Measurements from ENCODE around the gene VSX1. TPM values are rescaled to one million over a fixed set of nuclear protein-coding genes. Genes with fewer than 3 reads are reported as not detected.

The VSX1 gene
- polyA plus RNA-seq, 1 of the 3 experiments (the other 2 are of a cell fraction): not detected

DNA sequence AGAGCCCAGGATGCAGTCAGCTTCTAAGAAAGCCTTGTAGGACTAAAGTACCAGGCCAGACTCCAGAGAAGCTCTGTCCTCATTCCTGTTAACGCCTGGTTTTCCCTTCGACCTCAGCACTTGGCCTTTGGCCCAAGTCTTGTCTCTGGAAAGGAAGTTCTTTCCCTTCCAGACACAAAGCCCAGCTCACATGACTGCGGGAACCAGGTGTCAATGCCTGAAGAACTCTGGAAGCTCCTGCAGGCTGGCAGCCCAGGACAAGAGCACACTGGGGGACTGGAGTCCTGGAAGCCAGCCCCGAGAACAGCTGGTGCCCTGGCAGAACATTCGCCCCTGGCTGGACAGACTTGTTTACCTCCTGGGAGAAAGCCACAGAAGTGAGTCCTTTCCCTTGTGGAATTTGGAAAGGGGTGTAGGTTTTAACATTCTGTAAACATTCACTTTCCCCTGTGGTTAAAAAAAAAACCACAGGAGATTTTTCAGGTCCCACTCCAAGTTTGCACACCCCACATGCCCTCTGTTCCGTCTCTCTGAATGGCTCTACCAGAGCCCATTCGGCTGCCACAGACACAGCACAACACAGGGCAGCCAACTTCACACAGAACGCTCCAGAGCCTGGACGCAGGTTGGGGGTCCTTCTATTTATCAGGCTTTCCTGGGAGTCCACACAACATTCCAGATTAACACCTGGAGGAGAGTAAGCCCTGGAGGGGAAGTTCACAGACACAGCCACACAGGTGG, 42.1 kb downstream of the VSX1 start:
- Histone ChIP-seq H3K79me2 (ENCODE audit: insufficient read depth) (no peaks in the 10 kb centered on the region), H2AFZ (ENCODE audit: low read depth) (no peak overlapping the region), H3K9me2 (no peaks in the 10 kb centered on the region), H3K27me3 (ENCODE audit: insufficient read depth) (no peaks in the 10 kb centered on the region), H3K4me1 (ENCODE audit: control insufficient read depth in 1 of 2, insufficient read depth in 2 of 2, low read depth in 1 of 2, low read length in 1 of 2) (peaks cover 0 to 9% of the 10 kb centered on the region in 2 experiments; a peak in 1 of 4 replicates), H3K4me3 (ENCODE audit: low read depth in 2 of 2, low read length in 1 of 2) (no peak overlapping the region), H4K20me1 (ENCODE audit: insufficient read depth) (no peaks in the 10 kb centered on the region), H3K27ac (ENCODE audit: low read depth in 2 of 2, low read length in 1 of 2) (no peak overlapping the region), H3K36me3 (replicated peaks in 1 of 2; ENCODE audit: control insufficient read depth in 1 of 2, insufficient read depth in 2 of 2, low read length in 1 of 2) (no peaks in the 10 kb centered on the region), H3K4me2 (no peak overlapping the region), H3K9me3 (no peaks in the 10 kb centered on the region), H3K9ac (no peak overlapping the region), H3F3A (replicated peaks; ENCODE audit: insufficient read depth) (no peaks in the 10 kb centered on the region)
- no peak for DNase-seq
- ChIA-PET POLR2A (no interaction called here), CTCF (no interaction called here)
- no peak for TF ChIP-seq RFX5 (IDR thresholded peaks at IDR 0.05; ENCODE audit: low read length)
- TF ChIP-seq, protein P1, sequence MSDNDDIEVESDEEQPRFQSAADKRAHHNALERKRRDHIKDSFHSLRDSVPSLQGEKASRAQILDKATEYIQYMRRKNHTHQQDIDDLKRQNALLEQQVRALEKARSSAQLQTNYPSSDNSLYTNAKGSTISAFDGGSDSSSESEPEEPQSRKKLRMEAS (IDR thresholded peaks at IDR 0.05; ENCODE audit: low read depth): no peak
- TF ChIP-seq POLR2AphosphoS5 (IDR thresholded peaks at IDR 0.05; ENCODE audit: low read depth, low read length): no peak
- no peak for TF ChIP-seq TAF1 (IDR thresholded peaks at IDR 0.05; ENCODE audit: borderline replicate concordance, low read depth, low read length)
- WGBS (ENCODE audit: low lambda C conversion rate): 61% methylated on average over 7 of the region's 9 CpGs

DNA sequence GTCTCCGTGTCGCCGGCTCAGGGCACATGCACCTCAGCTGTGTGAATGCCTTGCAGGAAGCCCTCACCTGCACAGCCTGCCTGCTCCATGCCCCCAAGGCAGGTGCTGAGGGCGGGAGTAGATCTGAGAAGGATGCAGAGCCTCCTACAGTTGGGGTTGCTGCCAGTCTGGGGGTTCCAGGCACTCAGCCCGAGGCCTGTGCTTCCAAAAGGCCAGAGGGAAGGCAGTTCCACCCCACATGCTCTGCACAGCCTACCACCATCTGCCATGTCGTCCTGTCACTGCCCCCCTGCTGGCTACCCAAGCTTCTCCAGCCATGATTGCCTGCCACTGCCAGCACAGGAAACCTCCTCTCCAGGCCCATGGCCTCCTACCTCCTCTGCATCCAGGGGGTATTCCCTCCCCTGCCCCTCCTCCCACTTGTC, 43.3 kb downstream of the VSX1 start:
- ChIA-PET POLR2A (no interaction called here), CTCF (no interaction called here)
- no peaks in the 10 kb centered on the region for H3K9me3 ChIP-seq
- TF ChIP-seq NFIC (IDR thresholded peaks at IDR 0.05; ENCODE audit: borderline replicate concordance): no peak
- no peak for TF ChIP-seq FOXM1 (IDR thresholded peaks at IDR 0.05; ENCODE audit: low read depth)
- TF ChIP-seq, protein P2, sequence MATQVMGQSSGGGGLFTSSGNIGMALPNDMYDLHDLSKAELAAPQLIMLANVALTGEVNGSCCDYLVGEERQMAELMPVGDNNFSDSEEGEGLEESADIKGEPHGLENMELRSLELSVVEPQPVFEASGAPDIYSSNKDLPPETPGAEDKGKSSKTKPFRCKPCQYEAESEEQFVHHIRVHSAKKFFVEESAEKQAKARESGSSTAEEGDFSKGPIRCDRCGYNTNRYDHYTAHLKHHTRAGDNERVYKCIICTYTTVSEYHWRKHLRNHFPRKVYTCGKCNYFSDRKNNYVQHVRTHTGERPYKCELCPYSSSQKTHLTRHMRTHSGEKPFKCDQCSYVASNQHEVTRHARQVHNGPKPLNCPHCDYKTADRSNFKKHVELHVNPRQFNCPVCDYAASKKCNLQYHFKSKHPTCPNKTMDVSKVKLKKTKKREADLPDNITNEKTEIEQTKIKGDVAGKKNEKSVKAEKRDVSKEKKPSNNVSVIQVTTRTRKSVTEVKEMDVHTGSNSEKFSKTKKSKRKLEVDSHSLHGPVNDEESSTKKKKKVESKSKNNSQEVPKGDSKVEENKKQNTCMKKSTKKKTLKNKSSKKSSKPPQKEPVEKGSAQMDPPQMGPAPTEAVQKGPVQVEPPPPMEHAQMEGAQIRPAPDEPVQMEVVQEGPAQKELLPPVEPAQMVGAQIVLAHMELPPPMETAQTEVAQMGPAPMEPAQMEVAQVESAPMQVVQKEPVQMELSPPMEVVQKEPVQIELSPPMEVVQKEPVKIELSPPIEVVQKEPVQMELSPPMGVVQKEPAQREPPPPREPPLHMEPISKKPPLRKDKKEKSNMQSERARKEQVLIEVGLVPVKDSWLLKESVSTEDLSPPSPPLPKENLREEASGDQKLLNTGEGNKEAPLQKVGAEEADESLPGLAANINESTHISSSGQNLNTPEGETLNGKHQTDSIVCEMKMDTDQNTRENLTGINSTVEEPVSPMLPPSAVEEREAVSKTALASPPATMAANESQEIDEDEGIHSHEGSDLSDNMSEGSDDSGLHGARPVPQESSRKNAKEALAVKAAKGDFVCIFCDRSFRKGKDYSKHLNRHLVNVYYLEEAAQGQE (IDR thresholded peaks at IDR 0.05; ENCODE audit: low read depth, low read length): no peak
- TF ChIP-seq, protein P3, sequence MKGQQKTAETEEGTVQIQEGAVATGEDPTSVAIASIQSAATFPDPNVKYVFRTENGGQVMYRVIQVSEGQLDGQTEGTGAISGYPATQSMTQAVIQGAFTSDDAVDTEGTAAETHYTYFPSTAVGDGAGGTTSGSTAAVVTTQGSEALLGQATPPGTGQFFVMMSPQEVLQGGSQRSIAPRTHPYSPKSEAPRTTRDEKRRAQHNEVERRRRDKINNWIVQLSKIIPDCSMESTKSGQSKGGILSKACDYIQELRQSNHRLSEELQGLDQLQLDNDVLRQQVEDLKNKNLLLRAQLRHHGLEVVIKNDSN (IDR thresholded peaks at IDR 0.05; ENCODE audit: borderline replicate concordance, low read depth): no peak
- TF ChIP-seq EZH2phosphoT487 (IDR thresholded peaks at IDR 0.05; ENCODE audit: borderline replicate concordance, low read depth): no peak
- TF ChIP-seq GATA2 (CRISPR knock-in tag; IDR thresholded peaks at IDR 0.05): no peak
- no peak for TF ChIP-seq RCOR1 (IDR thresholded peaks at IDR 0.05; ENCODE audit: low read length)
- TF ChIP-seq YY1 (IDR thresholded peaks at IDR 0.05; ENCODE audit: low read depth): no peak
- no peaks in the 10 kb centered on the region for H3K36me3 ChIP-seq (replicated peaks in 1 of 2; ENCODE audit: control insufficient read depth in 1 of 2, insufficient read depth in 2 of 2, low read length in 1 of 2)
- H3K4me2 ChIP-seq: no peak overlapping the region
- H3K79me2 ChIP-seq (ENCODE audit: insufficient read depth): no peaks in the 10 kb centered on the region
- no peaks in the 10 kb centered on the region for H3K27me3 ChIP-seq (ENCODE audit: insufficient read depth)
- WGBS (ENCODE audit: low lambda C conversion rate): 83% methylated on average over 5 of the region's 6 CpGs
- H3K27ac ChIP-seq (ENCODE audit: low read depth in 2 of 2, low read length in 1 of 2): no peak overlapping the region
- H3K4me3 ChIP-seq (ENCODE audit: low read depth in 2 of 2, low read length in 1 of 2): no peak overlapping the region
- H3K4me1 ChIP-seq (ENCODE audit: control insufficient read depth in 1 of 2, insufficient read depth in 2 of 2, low read depth in 1 of 2, low read length in 1 of 2): peaks cover 0 to 9% of the 10 kb centered on the region in 2 experiments; a peak in 1 of 4 replicates
- no peaks in the 10 kb centered on the region for H3F3A ChIP-seq (replicated peaks; ENCODE audit: insufficient read depth)
- H2AFZ ChIP-seq (ENCODE audit: low read depth): no peak overlapping the region
- DNase-seq: no peak
- no peaks in the 10 kb centered on the region for H3K9me2 ChIP-seq
- H4K20me1 ChIP-seq (ENCODE audit: insufficient read depth): no peaks in the 10 kb centered on the region
- no peak overlapping the region for H3K9ac ChIP-seq

Measured in SK-N-SH (cell line).